ENCODE data around the gene KIF26B. TPM values are rescaled to one million over a fixed set of nuclear protein-coding genes. Genes with fewer than 3 reads are reported as not detected.
"Not testable (repeated sequence)": the region's sequence is repeated elsewhere in the genome, so short reads cannot be mapped to it uniquely, and the experiment has no call there.

KIF26B gene
- polyA plus RNA-seq, 1 donor (not counting 4 experiments of a cell fraction or from before 2014, with no cell fraction given): 0.58 TPM

GRCh38 chr1:245671966-245672767, 517.4 kb downstream of the KIF26B start:
- TF ChIP-seq CTCF (optimal IDR thresholded peaks at IDR 0.05 in 1 of 3, IDR thresholded peaks at IDR 0.05 in 1 of 3, conservative IDR thresholded peaks at IDR 0.05 in 1 of 3; ENCODE audit: extremely low read depth in 1 of 3, insufficient read depth in 2 of 3, low read length in 3 of 3) (no peak), EZH2 (IDR thresholded peaks at IDR 0.05; ENCODE audit: low read length) (no peak)
- Histone ChIP-seq H4K20me1 (ENCODE audit: control insufficient read depth, extremely low read depth, insufficient read depth, low read length) (no peaks in the 10 kb centered on the region), H3K27me3 (ENCODE audit: control insufficient read depth, extremely low read depth, insufficient read depth, low read length) (no peaks in the 10 kb centered on the region), H2AFZ (ENCODE audit: control insufficient read depth, low read length) (no peak overlapping the region), H3K27ac (ENCODE audit: control insufficient read depth, insufficient read depth, low read length) (no peak overlapping the region), H3K4me3 (ENCODE audit: control insufficient read depth in 2 of 3, extremely low read depth in 1 of 3, insufficient read depth in 2 of 3, low read depth in 1 of 3, low read length in 3 of 3) (no peak overlapping the region), H3K9me3 (ENCODE audit: control insufficient read depth, low read depth, low read length) (no peaks in the 10 kb centered on the region), H3K9ac (ENCODE audit: control insufficient read depth, extremely low read depth, insufficient read depth, low read length) (no peak overlapping the region), H3K4me2 (ENCODE audit: control insufficient read depth, extremely low read depth, insufficient read depth, low read depth, low read length) (no peak overlapping the region), H3K79me2 (ENCODE audit: control insufficient read depth, insufficient read depth, low read length) (no peaks in the 10 kb centered on the region), H3K4me1 (ENCODE audit: control insufficient read depth, extremely low read depth, insufficient read depth, low read length) (no peaks in the 10 kb centered on the region), H3K9me1 (ENCODE audit: control insufficient read depth, extremely low read depth, insufficient read depth, low read length) (no peaks in the 10 kb centered on the region), H3K36me3 (ENCODE audit: control insufficient read depth in 2 of 2, extremely low read depth in 1 of 2, insufficient read depth in 2 of 2, low read length in 2 of 2) (no peaks in the 10 kb centered on the region)
- no peak for DNase-seq (ENCODE audit: low read depth, low spot score)
- no peak for FAIRE-seq
- dilution Hi-C loops (cut with MboI; ENCODE audit: extremely low pct_ligation_motif_present, low sequenced_read_pairs): no loop called here

- dilution Hi-C loops (cut with MboI; ENCODE audit: extremely low pct_ligation_motif_present, low sequenced_read_pairs); H2AFZ ChIP-seq (ENCODE audit: control insufficient read depth, low read length); H3K36me3 ChIP-seq (ENCODE audit: control insufficient read depth in 2 of 2, extremely low read depth in 1 of 2, insufficient read depth in 2 of 2, low read length in 2 of 2); H3K4me2 ChIP-seq (ENCODE audit: control insufficient read depth, extremely low read depth, insufficient read depth, low read depth, low read length); H3K9me3 ChIP-seq (ENCODE audit: control insufficient read depth, low read depth, low read length); H3K4me1 ChIP-seq (ENCODE audit: control insufficient read depth, extremely low read depth, insufficient read depth, low read length); H3K4me3 ChIP-seq (ENCODE audit: control insufficient read depth in 2 of 3, extremely low read depth in 1 of 3, insufficient read depth in 2 of 3, low read depth in 1 of 3, low read length in 3 of 3); H3K27me3 ChIP-seq (ENCODE audit: control insufficient read depth, extremely low read depth, insufficient read depth, low read length); H3K9me1 ChIP-seq (ENCODE audit: control insufficient read depth, extremely low read depth, insufficient read depth, low read length); FAIRE-seq; H4K20me1 ChIP-seq (ENCODE audit: control insufficient read depth, extremely low read depth, insufficient read depth, low read length); H3K27ac ChIP-seq (ENCODE audit: control insufficient read depth, insufficient read depth, low read length); H3K79me2 ChIP-seq (ENCODE audit: control insufficient read depth, insufficient read depth, low read length); H3K9ac ChIP-seq (ENCODE audit: control insufficient read depth, extremely low read depth, insufficient read depth, low read length); DNase-seq (ENCODE audit: low read depth, low spot score): not testable (repeated sequence)
Observed at GRCh38 chr1:245672836-245673656, 518.3 kb downstream of the KIF26B start.
